ENCODE data around the gene AUTS2. TPM values are rescaled to one million over a fixed set of nuclear protein-coding genes. Genes with fewer than 3 reads are reported as not detected.

Gene AUTS2
- total RNA-seq, 1 experiment from 2014 or later: 256 TPM

- Histone ChIP-seq H3K79me2 (ENCODE audit: insufficient read depth, low read length) (no peaks in the 10 kb centered on the region), H2BK15ac (ENCODE audit: low read depth, low read length) (no peak overlapping the region), H3K4me2 (ENCODE audit: insufficient read depth, insufficient read length, low read length) (no peak overlapping the region), H3K18ac (ENCODE audit: insufficient read length, low read depth, low read length) (no peak overlapping the region), H3K4ac (ENCODE audit: low read depth, low read length) (no peak overlapping the region), H2BK5ac (ENCODE audit: insufficient read length, low read length) (no peak overlapping the region), H3K27me3 (ENCODE audit: insufficient read depth, low read length) (no peaks in the 10 kb centered on the region), H3K23me2 (ENCODE audit: insufficient read length, low read depth, low read length, poor library complexity, severe bottlenecking) (no peaks in the 10 kb centered on the region), H2BK12ac (ENCODE audit: insufficient read length, low read depth, low read length) (no peak overlapping the region), H4K91ac (ENCODE audit: insufficient read length, low read depth, low read length) (no peak overlapping the region), H2BK20ac (ENCODE audit: low read depth, low read length, poor library complexity, severe bottlenecking) (no peak overlapping the region), H3K4me1 (ENCODE audit: insufficient read depth, low read length) (peaks cover 3% of the 10 kb centered on the region; the same call in 1 of the 2 replicates), H4K20me1 (ENCODE audit: control insufficient read depth, insufficient read depth, insufficient read length) (no peaks in the 10 kb centered on the region), H3K9ac (ENCODE audit: extremely low read depth, insufficient read length, low read length) (no peak overlapping the region), H4K5ac (ENCODE audit: insufficient read length, low read depth, low read length) (no peak overlapping the region), H3K9me3 (ENCODE audit: control insufficient read depth, low read depth, low read length) (no peaks in the 10 kb centered on the region), H3T11ph (ENCODE audit: low read length) (no peak overlapping the region), H3K27ac (ENCODE audit: insufficient read length, low read depth, low read length) (no peak overlapping the region), H2AFZ (ENCODE audit: low read length) (no peak overlapping the region), H3K56ac (ENCODE audit: insufficient read length, low read depth, low read length) (no peak overlapping the region), H2BK120ac (ENCODE audit: low read depth, low read length, poor library complexity, severe bottlenecking) (no peak overlapping the region), H3K79me1 (ENCODE audit: insufficient read depth, low read depth, low read length, poor library complexity, severe bottlenecking) (no peaks in the 10 kb centered on the region), H3K14ac (ENCODE audit: insufficient read depth, low read length) (no peak overlapping the region; the same call in 1 of the 2 replicates), H2AK5ac (ENCODE audit: insufficient read length, low read length) (no peak overlapping the region), H4K8ac (replicated peaks; ENCODE audit: insufficient read length, low read depth, low read length) (no peak overlapping the region), H3K23ac (ENCODE audit: insufficient read length, low read depth, low read length) (no peak overlapping the region)
- Mint-ChIP-seq H3K4me3 (no peak overlapping the region), H3K36me3 (ENCODE audit: insufficient read depth in 1 of 3, low read depth in 3 of 3) (no peaks in the 10 kb centered on the region), H3K27me3 (ENCODE audit: low read depth) (no peaks in the 10 kb centered on the region), H3K4me1 (peaks cover 30 to 40% of the 10 kb centered on the region in 2 experiments), H3K9me3 (no peaks in the 10 kb centered on the region), H3K27ac (no peak overlapping the region)
- no CpG with 5 or more reads among the region's 6 CpGs for WGBS (ENCODE audit: extremely low coverage, insufficient read length, low lambda C conversion rate)
- no peak for TF ChIP-seq CTCF (conservative IDR thresholded peaks at IDR 0.05)
- no peak for DNase-seq
These were observed 437.7 kb downstream of the AUTS2 start for GRCh38 chr7:70035955-70036354.

All from H9 (cell line).